GM19023 (cell line): ENCODE data around the gene EDC3.

ENCODE experiments used
- ATAC-seq: cut with Tn5 transposase; IDR thresholded peaks from one replicate; pipeline ENCODE4 v1.9.1; 2021; ENCODE audit warnings: mild to moderate bottlenecking, moderate library complexity; ENCODE audit not compliant: unreplicated experiment

Gene EDC3

DNA sequence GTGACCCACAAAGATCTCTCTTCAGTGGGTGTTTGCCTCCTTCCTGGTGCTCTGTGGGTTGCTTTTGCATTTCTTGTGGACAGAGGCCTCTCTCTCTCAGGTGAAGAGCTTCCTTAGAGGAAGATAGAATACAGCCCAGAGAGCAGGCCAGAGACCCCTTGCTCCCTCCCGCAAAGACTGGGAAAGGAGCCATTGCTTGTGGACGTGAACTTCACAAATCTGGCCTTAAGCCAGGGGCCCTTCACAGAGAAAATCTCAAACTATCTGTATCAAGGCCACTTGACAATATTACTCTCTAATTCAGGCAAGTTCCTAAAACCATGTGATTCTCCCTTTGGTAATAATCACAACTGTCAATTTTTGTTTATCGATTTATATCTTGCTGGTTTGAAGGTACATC is 110.6 kb downstream of the EDC3 start:
- no peak for ATAC-seq

DNA sequence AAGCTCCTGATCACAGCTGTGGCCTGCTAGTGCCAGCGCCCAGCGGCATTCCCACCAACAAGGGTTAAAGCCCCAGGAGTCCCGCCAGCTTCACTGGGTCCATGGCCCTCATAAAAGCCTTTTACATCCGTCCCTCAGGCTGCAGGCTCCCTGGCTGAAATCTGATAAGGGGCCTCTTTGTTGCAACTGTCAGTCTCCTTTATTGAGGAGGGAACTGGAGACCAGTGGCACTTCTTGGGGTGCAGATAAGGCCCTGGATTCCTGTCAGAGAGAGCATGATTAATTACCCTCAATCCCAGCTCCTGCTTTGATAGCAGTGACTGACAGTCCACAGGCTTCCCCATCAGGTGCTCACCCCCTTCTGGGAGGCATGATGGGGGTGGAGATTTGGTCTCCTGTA is 111.0 kb downstream of the EDC3 start:
- ATAC-seq: no peak

DNA sequence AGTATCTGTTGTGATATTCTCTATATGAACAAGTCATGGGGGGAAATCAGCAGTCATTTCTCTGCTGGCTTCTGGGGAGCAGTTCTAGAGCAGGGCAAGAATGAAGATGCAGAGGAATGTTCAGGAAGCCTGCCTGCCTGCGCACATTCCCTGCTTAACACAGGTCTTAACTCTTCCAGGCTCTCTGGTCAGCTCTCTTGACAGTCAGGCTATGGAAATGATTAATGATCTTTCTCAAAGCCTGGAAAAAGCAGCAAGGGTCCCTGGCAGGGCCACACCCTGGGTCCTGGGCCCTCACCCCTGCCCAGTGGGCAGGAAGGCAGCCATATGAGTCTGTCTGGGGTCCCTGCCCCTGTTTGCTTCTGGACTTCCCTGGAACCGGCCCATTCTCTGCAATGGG is 111.6 kb downstream of the EDC3 start:
- no peak for ATAC-seq
